Astrocyte (in vitro differentiated cells and primary cell): Measurements from ENCODE around the gene REPIN1.

ENCODE experiments used
- EZH2 ChIP-seq: IDR thresholded peaks from 2 replicates; pipeline ENCODE4 v1.6.1; 2012; ENCODE audit warnings: mild to moderate bottlenecking, low read length, inconsistent platforms; ENCODE audit not compliant: insufficient read depth
- TF ChIP-seq, protein P1 (sequence below): IDR thresholded peaks from 2 replicates; pipeline ENCODE4 v1.5.1; 2011; ENCODE audit warnings: low read depth, mild to moderate bottlenecking, inconsistent platforms, low read length, moderate library complexity; ENCODE audit not compliant: insufficient read depth

DNA sequence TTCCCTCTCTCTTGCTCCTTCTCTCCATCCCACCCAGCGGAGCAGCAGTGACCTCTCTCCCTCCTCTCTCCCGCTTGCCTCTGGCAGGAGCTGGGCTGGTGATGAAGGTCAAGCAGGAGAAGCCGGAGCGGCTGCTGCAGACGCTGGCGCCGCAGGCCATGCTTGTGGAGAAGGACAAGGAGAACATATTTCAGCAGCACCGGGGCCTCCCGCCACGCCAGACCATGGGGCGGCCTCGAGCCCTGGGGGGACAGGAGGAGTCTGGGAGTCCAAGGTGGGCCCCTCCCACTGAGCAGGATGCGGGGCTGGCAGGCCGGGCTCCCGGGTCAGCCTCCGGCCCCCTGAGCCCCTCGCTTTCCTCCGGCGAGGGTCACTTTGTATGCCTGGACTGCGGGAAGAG, 27.8 kb downstream of the REPIN1 start:
- TF ChIP-seq, protein P1, sequence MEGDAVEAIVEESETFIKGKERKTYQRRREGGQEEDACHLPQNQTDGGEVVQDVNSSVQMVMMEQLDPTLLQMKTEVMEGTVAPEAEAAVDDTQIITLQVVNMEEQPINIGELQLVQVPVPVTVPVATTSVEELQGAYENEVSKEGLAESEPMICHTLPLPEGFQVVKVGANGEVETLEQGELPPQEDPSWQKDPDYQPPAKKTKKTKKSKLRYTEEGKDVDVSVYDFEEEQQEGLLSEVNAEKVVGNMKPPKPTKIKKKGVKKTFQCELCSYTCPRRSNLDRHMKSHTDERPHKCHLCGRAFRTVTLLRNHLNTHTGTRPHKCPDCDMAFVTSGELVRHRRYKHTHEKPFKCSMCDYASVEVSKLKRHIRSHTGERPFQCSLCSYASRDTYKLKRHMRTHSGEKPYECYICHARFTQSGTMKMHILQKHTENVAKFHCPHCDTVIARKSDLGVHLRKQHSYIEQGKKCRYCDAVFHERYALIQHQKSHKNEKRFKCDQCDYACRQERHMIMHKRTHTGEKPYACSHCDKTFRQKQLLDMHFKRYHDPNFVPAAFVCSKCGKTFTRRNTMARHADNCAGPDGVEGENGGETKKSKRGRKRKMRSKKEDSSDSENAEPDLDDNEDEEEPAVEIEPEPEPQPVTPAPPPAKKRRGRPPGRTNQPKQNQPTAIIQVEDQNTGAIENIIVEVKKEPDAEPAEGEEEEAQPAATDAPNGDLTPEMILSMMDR: no peak
- no peak for TF ChIP-seq EZH2
